ENCODE data around the gene HIPK2. TPM values are rescaled to one million over a fixed set of nuclear protein-coding genes. Genes with fewer than 3 reads are reported as not detected.

Gene HIPK2
- total and polyA plus RNA-seq, 2 experiments from 2014 or later: 18.2 to 22.9 TPM

GRCh38 chr7:139583826-139584553 is 193.8 kb downstream of the HIPK2 start:
- H3K9me3 ChIP-seq (ENCODE audit: low read depth): no peaks in the 10 kb centered on the region
- no peaks in the 10 kb centered on the region for H3K4me1 ChIP-seq (ENCODE audit: insufficient read depth)
- no peaks in the 10 kb centered on the region for H3K9me2 ChIP-seq (replicated peaks; ENCODE audit: insufficient read depth)
- no peaks in the 10 kb centered on the region for H3K79me2 ChIP-seq
- no peak overlapping the region for H3K4me2 ChIP-seq
- no peaks in the 10 kb centered on the region for H3K27me3 ChIP-seq
- H3K36me3 ChIP-seq (replicated peaks; ENCODE audit: insufficient read depth, low read depth): peaks cover 3% of the 10 kb centered on the region
- no peak overlapping the region for H3K27ac ChIP-seq
- no peak for DNase-seq (ENCODE audit: low spot score)
- H3K4me3 ChIP-seq: no peak overlapping the region
- WGBS (ENCODE audit: low lambda C conversion rate, missing lambda C conversion rate): 98% methylated on average over 15 of the region's 15 CpGs
- no peak for TF ChIP-seq EZH2phosphoT487 (IDR thresholded peaks at IDR 0.05; ENCODE audit: low read depth, severe bottlenecking, unreplicated experiment)
- H2AFZ ChIP-seq: no peak overlapping the region
- H4K20me1 ChIP-seq (ENCODE audit: insufficient read depth, poor library complexity, severe bottlenecking): no peaks in the 10 kb centered on the region

DNA sequence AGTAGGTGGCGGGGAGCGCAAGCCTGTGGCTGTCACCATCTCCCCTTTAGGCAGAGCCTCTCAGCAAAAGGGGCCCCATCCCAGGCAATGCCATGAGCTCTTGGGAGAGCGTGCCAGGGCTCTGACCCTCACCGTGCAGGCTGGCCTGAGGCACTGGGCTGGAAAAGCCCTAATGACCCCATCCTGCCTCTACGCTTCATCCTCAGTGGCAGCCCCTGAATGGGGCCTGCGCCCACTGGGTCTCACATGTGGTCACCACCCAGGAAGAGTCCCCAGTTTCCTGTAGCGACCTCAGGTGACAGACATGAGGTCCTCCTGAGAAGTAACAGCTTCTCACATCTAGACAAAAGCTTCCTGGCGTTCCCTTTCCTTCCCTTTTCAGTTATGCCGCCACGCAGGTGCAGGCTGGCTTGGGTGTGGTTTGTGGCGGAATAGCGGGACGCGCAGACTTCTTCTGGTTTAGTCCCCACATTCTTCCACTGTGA is 195.1 kb downstream of the HIPK2 start:
- Histone ChIP-seq H3K9me2 (replicated peaks; ENCODE audit: insufficient read depth) (no peaks in the 10 kb centered on the region), H3K36me3 (replicated peaks; ENCODE audit: insufficient read depth, low read depth) (peaks cover 3% of the 10 kb centered on the region), H3K4me3 (no peak overlapping the region), H3K4me1 (ENCODE audit: insufficient read depth) (no peaks in the 10 kb centered on the region), H3K4me2 (no peak overlapping the region), H3K27me3 (no peaks in the 10 kb centered on the region), H3K27ac (no peak overlapping the region), H3K79me2 (no peaks in the 10 kb centered on the region), H3K9me3 (ENCODE audit: low read depth) (no peaks in the 10 kb centered on the region), H2AFZ (no peak overlapping the region), H4K20me1 (ENCODE audit: insufficient read depth, poor library complexity, severe bottlenecking) (no peaks in the 10 kb centered on the region)
- 98% methylated on average over 14 of the region's 14 CpGs for WGBS (ENCODE audit: low lambda C conversion rate, missing lambda C conversion rate)
- TF ChIP-seq EZH2 (IDR thresholded peaks at IDR 0.05; ENCODE audit: borderline replicate concordance) (no peak), EZH2phosphoT487 (IDR thresholded peaks at IDR 0.05; ENCODE audit: low read depth, severe bottlenecking, unreplicated experiment) (no peak)
- no peak for DNase-seq (ENCODE audit: low spot score)

GRCh38 chr7:139582130-139582650 is 195.6 kb downstream of the HIPK2 start:
- TF ChIP-seq EZH2phosphoT487 (IDR thresholded peaks at IDR 0.05; ENCODE audit: low read depth, severe bottlenecking, unreplicated experiment): no peak
- no peak for TF ChIP-seq EZH2 (IDR thresholded peaks at IDR 0.05; ENCODE audit: borderline replicate concordance)
- TF ChIP-seq, protein P1, sequence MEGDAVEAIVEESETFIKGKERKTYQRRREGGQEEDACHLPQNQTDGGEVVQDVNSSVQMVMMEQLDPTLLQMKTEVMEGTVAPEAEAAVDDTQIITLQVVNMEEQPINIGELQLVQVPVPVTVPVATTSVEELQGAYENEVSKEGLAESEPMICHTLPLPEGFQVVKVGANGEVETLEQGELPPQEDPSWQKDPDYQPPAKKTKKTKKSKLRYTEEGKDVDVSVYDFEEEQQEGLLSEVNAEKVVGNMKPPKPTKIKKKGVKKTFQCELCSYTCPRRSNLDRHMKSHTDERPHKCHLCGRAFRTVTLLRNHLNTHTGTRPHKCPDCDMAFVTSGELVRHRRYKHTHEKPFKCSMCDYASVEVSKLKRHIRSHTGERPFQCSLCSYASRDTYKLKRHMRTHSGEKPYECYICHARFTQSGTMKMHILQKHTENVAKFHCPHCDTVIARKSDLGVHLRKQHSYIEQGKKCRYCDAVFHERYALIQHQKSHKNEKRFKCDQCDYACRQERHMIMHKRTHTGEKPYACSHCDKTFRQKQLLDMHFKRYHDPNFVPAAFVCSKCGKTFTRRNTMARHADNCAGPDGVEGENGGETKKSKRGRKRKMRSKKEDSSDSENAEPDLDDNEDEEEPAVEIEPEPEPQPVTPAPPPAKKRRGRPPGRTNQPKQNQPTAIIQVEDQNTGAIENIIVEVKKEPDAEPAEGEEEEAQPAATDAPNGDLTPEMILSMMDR (IDR thresholded peaks at IDR 0.05; ENCODE audit: poor library complexity): no peak
- Histone ChIP-seq H3K27ac (no peak overlapping the region), H3K4me2 (no peak overlapping the region), H3K27me3 (no peaks in the 10 kb centered on the region), H4K20me1 (ENCODE audit: insufficient read depth, poor library complexity, severe bottlenecking) (no peaks in the 10 kb centered on the region), H3K36me3 (replicated peaks; ENCODE audit: insufficient read depth, low read depth) (peaks cover 3% of the 10 kb centered on the region), H3K4me3 (no peak overlapping the region), H3K9me2 (replicated peaks; ENCODE audit: insufficient read depth) (no peaks in the 10 kb centered on the region), H3K79me2 (no peaks in the 10 kb centered on the region), H2AFZ (no peak overlapping the region), H3K4me1 (ENCODE audit: insufficient read depth) (no peaks in the 10 kb centered on the region), H3K9me3 (ENCODE audit: low read depth) (no peaks in the 10 kb centered on the region)
- WGBS (ENCODE audit: low lambda C conversion rate, missing lambda C conversion rate): 97% methylated on average over 14 of the region's 14 CpGs
- DNase-seq (ENCODE audit: low spot score): no peak

DNA sequence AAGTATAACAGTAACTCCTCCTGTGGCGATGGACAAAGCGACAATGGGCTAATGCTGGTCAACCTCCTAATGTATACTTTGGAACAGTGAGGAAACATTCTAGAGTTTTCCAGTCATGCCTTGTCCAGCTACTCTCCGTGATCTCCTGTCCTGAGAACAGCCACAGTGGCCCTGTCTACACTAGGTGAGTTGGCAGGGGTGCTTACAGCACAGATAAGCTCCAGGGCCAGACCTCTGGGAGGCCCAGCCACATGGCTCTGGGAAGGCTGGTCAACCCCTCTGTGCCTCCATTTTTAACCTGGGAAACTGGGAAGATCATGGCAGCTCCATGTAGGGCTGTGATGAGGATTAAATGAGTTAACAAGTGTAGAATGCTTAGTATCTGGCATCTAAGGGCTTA is 197.4 kb downstream of the HIPK2 start:
- Histone ChIP-seq H3K4me3 (no peak overlapping the region), H3K9me2 (replicated peaks; ENCODE audit: insufficient read depth) (no peaks in the 10 kb centered on the region), H2AFZ (no peak overlapping the region), H3K36me3 (replicated peaks; ENCODE audit: insufficient read depth, low read depth) (no peaks in the 10 kb centered on the region), H3K9me3 (ENCODE audit: low read depth) (no peaks in the 10 kb centered on the region), H3K27ac (no peak overlapping the region), H3K79me2 (no peaks in the 10 kb centered on the region), H4K20me1 (ENCODE audit: insufficient read depth, poor library complexity, severe bottlenecking) (no peaks in the 10 kb centered on the region), H3K4me2 (no peak overlapping the region), H3K4me1 (ENCODE audit: insufficient read depth) (no peaks in the 10 kb centered on the region), H3K27me3 (no peaks in the 10 kb centered on the region)
- TF ChIP-seq, protein P1 (IDR thresholded peaks at IDR 0.05; ENCODE audit: poor library complexity): no peak
- TF ChIP-seq EZH2phosphoT487 (IDR thresholded peaks at IDR 0.05; ENCODE audit: low read depth, severe bottlenecking, unreplicated experiment): no peak
- DNase-seq (ENCODE audit: low spot score): no peak
- 98% methylated on average over 3 of the region's 3 CpGs for WGBS (ENCODE audit: low lambda C conversion rate, missing lambda C conversion rate)

Measured in hepatocyte (in vitro differentiated cells).